Esophagus mucosa (tissue), 1 donor: ENCODE measurements around the gene NCS1. TPM values are rescaled to one million over a fixed set of nuclear protein-coding genes. Genes with fewer than 3 reads are reported as not detected.

Source experiments
- ATAC-seq: fragments of 200-7000 bp; cut with Tn5 transposase; one replicate; pipeline ENCODE4 v1.9.1; 2020
- total RNA-seq: library from RNA; stranded (reverse); gene quantifications from one replicate; pipeline ENCODE4 v1.2.4, GENCODE V29; 2023
- donor health status: DM: yes; HTN: yes; CAD: no.

Gene NCS1
- total RNA-seq, 1 donor from 2014 or later: 19.7 TPM

DNA sequence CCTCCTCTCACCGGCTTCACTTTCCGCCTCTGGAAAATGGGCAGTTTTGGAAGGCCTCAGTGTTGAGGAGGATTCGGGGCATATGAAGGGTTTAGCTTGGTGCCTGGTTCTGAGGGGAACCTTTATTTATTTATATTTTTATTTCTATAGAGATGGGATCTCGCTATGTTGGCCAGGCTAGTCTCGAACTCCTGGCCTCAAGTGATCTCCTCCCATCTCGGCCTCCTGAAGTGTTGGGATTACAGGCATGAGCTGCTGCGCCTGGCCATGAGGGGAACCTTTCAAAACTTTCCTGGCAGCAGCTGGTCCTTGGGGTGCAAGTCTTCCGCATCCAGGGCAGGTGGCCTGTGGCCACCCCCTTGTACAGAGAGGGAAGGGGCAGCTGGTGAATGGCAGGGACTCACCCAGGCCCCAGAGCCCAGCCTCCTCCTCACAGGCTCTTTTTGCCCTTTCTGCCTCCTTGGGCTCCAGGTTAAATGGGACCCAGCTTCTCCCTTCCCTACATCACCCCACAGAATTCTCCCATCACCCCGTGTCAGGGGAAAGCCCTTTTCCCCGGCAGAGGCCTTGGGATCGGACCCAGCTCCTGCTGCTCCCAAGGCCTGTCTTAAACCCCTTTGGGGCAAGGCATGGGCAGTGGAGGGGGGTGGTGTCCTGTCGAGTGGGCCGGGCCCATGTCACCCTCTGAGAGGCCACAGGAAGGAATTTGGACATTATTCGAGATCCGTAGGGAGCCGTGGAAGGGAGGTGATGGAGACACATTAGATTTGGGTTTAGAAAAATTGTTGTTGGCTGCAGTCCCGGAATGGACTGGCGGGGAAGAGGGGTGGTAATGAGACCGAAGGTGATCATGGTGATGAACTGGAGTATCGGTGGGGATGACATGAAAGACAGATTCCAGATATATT, 5.9 kb downstream of the NCS1 start:
- ATAC-seq: no peak

GRCh38 chr9:130179331-130179907, 7.2 kb downstream of the NCS1 start:
- ATAC-seq: no peak

DNA sequence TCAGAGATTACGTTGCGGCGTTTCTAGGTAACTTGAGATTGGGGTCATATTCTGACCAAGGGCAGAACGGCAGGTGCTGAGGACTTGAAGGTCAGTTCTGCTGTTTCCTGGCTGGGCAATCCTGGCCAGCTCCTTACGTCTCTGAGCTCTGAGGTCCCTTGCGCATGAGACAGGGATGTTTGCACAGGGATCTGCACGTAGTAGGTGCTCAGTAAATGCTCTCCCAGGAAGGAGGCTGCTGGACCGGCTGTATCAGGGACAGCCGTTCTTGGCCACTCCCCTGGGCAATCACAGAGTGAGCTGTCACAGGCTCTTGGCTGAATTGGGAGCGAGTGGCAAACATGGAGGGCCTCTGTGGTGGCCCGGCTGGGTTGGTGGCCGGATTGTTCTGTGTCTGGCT, 8.3 kb downstream of the NCS1 start:
- ATAC-seq: no peak

DNA sequence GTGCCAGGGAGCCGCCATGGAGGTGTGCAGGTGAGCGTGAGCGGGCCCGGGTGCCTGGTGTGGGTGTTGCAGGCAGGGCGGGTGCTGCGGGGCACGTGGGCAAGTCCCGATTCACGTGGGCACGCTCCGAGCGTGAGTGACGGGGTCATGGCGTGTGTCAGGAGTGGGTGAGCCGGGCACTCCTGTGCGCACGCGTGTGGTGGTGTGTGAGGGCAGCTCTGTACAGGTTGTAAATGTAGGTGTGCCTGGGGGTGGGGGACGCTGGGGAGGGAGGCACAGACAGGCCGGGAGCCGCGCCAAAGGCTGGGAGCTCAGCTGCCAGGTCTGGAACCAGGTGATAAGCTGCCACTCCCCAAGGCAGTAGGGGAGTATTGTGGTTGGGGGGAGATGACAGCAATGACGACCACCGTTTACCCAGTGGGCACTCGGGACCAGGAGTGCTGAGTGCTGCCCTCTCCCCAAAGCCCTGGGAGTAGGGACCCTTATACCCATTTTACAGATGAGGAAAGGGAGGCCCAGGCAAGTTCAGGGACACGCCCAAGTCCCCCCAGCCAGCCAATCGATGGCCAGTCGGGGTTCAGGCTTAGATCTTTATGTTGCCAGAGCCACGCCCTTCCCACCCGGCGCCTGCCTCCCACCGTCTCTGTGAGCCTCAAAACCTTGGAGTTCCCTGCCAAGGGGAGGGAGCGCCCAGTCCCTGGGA, 9.6 kb downstream of the NCS1 start:
- peak; percentile 90 for ATAC-seq

DNA sequence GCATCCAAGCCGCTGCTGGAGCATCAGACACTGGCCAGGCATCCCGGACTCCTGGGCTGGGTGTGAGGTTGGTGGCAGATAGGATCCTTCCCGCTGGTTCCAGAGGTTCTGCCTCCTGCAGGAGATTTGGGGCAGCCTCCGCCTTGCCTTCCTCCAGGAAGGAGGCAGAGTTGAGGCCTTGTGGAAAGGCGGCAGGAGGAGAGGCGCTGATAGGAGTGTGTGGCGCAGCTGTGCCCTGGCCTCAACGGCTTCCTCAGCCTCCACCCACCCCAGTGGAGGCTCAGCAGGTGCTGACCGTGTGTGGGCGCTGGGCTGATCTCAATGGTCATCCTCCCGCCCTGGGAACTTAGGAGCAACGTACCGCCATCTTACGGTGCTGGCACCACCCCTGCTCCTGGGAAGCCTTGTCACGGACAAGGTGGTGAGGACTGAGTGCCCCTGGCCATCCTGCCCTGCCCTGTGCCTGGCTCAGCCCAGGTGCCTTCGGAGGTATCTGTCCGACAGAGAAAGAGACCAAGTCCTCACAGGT, 10.2 kb downstream of the NCS1 start:
- ATAC-seq: no peak

DNA sequence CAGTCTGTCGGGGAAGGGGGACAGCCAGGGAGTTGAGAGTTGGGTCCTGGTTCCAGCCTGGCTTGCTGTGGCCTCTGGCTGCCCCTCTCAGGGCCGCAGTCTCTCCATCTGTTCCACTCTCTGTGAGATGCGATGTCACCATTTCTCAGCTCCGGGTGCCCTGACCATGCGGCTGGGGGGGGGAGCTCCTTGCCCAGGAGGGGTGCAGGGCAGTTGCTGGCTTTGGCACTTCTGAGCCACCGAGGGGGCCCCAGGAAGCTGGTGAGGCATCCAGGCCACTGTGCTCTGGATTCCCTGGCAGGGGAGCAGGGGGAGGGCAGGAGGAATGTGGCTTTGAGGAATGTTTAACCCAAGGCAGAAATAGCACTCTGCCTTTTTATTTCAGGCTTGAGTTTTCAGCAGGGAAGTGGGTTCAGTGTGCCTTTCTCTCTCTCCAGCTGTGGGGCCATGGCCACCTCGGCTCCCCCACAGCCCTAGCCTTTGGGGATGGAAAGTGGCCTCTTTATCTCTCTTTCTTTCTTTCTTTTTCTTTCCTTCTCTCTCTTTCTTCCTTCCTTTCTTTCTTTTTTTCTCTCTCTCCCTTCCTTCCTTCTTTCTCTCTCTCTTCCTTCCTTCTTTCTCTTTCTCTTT, 11.0 kb downstream of the NCS1 start:
- ATAC-seq: no peak

GRCh38 chr9:130185017-130185416, 12.8 kb downstream of the NCS1 start:
- no peak for ATAC-seq

- no peak for ATAC-seq
These were observed 13.4 kb downstream of the NCS1 start for GRCh38 chr9:130185490-130186031.

GRCh38 chr9:130186051-130186450, 13.8 kb downstream of the NCS1 start:
- ATAC-seq: no peak

GRCh38 chr9:130186839-130187522, 14.8 kb downstream of the NCS1 start:
- ATAC-seq: peak; percentile 89

- ATAC-seq: peak; percentile 15
These were observed 15.3 kb downstream of the NCS1 start for GRCh38 chr9:130187523-130187846.

- peak; percentile 56 for ATAC-seq
These were observed 16.8 kb downstream of the NCS1 start for GRCh38 chr9:130188860-130189481.

- ATAC-seq: no peak
These were observed 17.6 kb downstream of the NCS1 start for GRCh38 chr9:130189840-130190239.

DNA sequence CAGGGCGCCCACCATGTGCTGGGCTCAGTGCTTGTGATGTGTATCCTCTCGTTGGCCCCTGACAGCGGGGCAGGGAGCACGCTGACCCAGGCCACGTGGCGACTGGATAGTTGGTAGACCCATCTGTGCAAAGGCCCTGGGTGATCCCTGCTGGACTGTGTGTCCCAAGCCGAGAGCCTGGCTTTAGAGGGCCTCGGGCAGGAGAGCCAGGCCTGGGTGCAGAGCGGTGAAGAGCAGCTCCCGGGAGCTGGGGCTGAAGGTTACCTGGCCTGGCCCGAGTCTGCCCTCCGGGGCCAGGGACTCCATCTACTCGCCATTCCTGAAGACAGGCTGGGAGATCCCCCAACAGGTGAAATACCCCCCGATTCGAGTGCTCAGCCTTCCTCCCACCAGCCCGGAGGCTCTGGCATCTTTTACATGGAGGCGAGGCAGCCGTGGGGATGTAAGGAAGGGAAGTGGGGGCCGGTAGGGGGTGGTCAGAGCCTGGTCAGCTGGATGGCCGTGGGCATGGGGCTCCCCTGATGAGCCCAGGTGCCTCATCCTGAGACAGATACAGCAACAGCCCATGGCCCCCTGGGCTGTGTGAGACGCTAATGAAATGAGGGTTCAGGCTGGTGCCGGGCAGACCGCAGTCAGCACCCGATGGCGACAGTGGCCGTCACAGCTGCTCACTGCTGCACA, 19.0 kb downstream of the NCS1 start:
- ATAC-seq: no peak

DNA sequence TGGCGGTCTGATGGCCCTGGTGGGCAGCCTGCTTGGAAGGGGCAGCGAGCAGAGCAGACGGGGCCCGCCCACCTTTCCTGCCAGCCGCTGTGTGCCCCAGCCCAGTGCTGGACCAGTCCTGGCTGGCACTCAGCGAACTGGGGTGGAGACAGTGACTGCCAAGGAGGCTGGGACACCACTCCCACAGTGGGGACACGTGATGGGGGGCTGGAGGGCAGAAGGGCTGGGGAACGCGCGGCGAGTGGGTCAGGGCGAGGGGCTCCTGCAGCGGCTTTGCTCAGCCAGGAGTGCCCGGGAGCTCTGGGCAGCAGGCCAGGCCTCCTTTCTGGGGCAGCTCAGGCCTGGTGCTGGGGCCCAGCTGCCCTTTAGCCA, 19.5 kb downstream of the NCS1 start:
- no peak for ATAC-seq

DNA sequence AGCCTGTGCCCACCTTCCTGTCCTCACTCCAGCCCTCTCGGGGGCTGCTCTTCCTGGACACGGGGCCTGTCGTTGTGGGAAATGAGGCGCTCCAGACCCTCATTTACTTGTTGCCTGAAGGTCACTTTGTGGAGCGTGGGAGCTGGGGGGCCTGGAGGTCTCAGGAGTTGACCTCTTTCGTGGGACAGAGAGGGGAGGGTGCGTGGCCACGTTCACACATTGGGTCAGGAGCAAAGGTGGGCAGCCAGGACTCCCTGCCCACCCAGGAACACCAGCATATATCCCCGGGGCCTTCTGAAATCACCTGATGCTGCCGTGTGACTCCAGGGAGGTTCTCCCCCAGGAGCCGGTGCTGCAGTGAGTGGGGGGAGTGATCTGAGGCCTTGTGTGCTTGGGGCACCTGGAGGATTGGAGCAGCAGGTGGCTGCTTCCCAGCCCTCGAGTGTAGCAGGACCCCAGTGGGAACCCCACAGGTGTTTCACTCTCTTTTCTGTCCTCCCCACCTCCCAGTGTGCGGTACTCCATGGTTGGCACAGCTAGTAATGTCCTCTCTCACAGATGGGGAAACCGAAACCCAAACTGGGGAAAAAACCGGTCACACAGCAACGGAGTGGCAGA, 20.3 kb downstream of the NCS1 start:
- ATAC-seq: no peak

DNA sequence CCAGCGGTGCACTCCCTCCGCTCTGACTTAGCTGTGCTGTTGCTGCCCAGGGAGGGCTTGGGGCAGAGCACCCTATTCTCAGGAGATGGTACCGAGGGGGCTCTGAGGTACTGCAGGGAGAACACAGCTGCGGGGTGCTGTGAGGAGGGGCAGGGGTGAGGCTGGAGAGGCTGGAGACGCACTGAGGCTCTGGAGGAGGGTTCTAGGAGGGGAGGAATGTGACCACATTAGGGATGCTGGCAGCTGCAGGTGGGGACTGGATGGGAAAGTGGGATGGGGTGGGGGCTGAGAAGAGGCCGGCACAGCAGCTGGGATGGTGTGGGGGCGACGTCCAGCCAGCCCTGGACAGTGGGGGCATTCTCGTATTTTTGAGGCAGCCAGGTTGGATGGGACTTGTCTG, 20.9 kb downstream of the NCS1 start:
- ATAC-seq: no peak

- peak; percentile 19 for ATAC-seq
These were observed 21.6 kb downstream of the NCS1 start for GRCh38 chr9:130193531-130194377.

GRCh38 chr9:130194378-130194932, 22.3 kb downstream of the NCS1 start:
- ATAC-seq: peak; percentile 24
